ENCODE results near the gene HSD17B7.
"Not testable (repeated sequence)": the region's sequence is repeated elsewhere in the genome, so short reads cannot be mapped to it uniquely, and the experiment has no call there.

- TF ChIP-seq CREB1 (CRISPR knock-in tag; IDR thresholded peaks at IDR 0.05); FOXP4 (CRISPR knock-in tag; IDR thresholded peaks at IDR 0.05); CTCF (IDR thresholded peaks at IDR 0.05); NR2C2 (CRISPR knock-in tag; IDR thresholded peaks at IDR 0.05): not testable (repeated sequence)
- TF ChIP-seq, protein P1, sequence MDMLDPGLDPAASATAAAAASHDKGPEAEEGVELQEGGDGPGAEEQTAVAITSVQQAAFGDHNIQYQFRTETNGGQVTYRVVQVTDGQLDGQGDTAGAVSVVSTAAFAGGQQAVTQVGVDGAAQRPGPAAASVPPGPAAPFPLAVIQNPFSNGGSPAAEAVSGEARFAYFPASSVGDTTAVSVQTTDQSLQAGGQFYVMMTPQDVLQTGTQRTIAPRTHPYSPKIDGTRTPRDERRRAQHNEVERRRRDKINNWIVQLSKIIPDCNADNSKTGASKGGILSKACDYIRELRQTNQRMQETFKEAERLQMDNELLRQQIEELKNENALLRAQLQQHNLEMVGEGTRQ (CRISPR knock-in tag; IDR thresholded peaks at IDR 0.05) = not testable (repeated sequence)
- TF ChIP-seq, protein P2, sequence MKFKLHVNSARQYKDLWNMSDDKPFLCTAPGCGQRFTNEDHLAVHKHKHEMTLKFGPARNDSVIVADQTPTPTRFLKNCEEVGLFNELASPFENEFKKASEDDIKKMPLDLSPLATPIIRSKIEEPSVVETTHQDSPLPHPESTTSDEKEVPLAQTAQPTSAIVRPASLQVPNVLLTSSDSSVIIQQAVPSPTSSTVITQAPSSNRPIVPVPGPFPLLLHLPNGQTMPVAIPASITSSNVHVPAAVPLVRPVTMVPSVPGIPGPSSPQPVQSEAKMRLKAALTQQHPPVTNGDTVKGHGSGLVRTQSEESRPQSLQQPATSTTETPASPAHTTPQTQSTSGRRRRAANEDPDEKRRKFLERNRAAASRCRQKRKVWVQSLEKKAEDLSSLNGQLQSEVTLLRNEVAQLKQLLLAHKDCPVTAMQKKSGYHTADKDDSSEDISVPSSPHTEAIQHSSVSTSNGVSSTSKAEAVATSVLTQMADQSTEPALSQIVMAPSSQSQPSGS (CRISPR knock-in tag; IDR thresholded peaks at IDR 0.05; ENCODE audit: borderline replicate concordance, low read depth) = not testable (repeated sequence)
Observed at GRCh38 chr1:162788783-162789182, 1.7 kb upstream of the HSD17B7 start.

Data from WTC11 (cell line).